Tibial nerve (tissue), 4 donors: Measurements from ENCODE around the gene LAMB4. TPM values are rescaled to one million over a fixed set of nuclear protein-coding genes. Genes with fewer than 3 reads are reported as not detected.

Experiments used
- DNase-seq, 2 donors: peaks; one replicate each; pipeline ENCODE4 v3.0.0-alpha.2; 2019; ENCODE audit warnings: low spot score in 2 of 2
- H3K27ac ChIP-seq, 4 donors: fragments of 200-600 bp; sonication (generic) in 3 of 4; one replicate each; pipeline ENCODE4 v1.5.1; 2017 to 2019; ENCODE audit warnings: mild to moderate bottlenecking in 1 of 4
- H3K27me3 ChIP-seq, 2 donors: fragments of 200-600 bp; sonication (generic) in 1 of 2; one replicate each; pipeline versions ENCODE4 v1.5.1 to v1.6.0; 2017 to 2019
- H3K36me3 ChIP-seq, 3 donors: fragments of 200-600 bp; sonication (generic); one replicate each; pipeline ENCODE4 v1.5.1; 2018 to 2019
- H3K4me1 ChIP-seq, 4 donors: fragments of 200-600 bp; sonication (generic) in 3 of 4; one replicate each; pipeline ENCODE4 v1.5.1; 2017 to 2019
- H3K4me3 ChIP-seq, 4 donors: fragments of 200-600 bp; sonication (generic) in 3 of 4; one replicate each; pipeline ENCODE4 v1.5.1; 2017 to 2019; ENCODE audit warnings: mild to moderate bottlenecking in 1 of 4, moderate library complexity in 1 of 4
- H3K9me3 ChIP-seq, 4 donors: fragments of 200-600 bp; sonication (generic) in 3 of 4; one replicate each; pipeline ENCODE4 v1.5.1; 2017 to 2019
- CTCF ChIP-seq, 5 experiments: fragments of 200-600 bp in 3 of 5; fragments of 450-650 bp in 2 of 5; sonication (generic) in 3 of 5; IDR thresholded peaks; one replicate each; pipeline ENCODE4 v1.5.1; 2016 to 2019; ENCODE audit warnings: antibody characterized with exemption in 5 of 5, mild to moderate bottlenecking in 3 of 5, moderate library complexity in 2 of 5
- EP300 ChIP-seq, 2 donors: sonication (generic); formaldehyde crosslinking; IDR thresholded peaks; one replicate each; pipeline ENCODE4 v1.6.1; 2017; ENCODE audit warnings: antibody characterized with exemption in 2 of 2, mild to moderate bottlenecking in 1 of 2
- POLR2A ChIP-seq, 2 donors: fragments of 450-650 bp; IDR thresholded peaks; one replicate each; pipeline ENCODE4 v1.6.1; 2017; ENCODE audit warnings: antibody characterized with exemption in 2 of 2, mild to moderate bottlenecking in 2 of 2, moderate library complexity in 2 of 2
- WGBS, 2 donors: methylation state at CpG; one replicate each; pipeline ENCODE4 v1.1.5; 2018; 5-methylcytosine and 5-hydroxymethylcytosine counted together
- total RNA-seq, 4 donors: library from RNA; depleted of rRNA; stranded (reverse); fragments of >200 nt; gene quantifications; one replicate each; pipeline ENCODE4 v1.1.0, GENCODE V29; 2016

Gene LAMB4
- total RNA-seq, 4 donors from 2014 or later = 0.22 to 1.2 (median 0.42) TPM; not detected in 1

GRCh38 chr7:108078691-108079090, 51.5 kb downstream of the LAMB4 start:
- Histone ChIP-seq H3K4me3 (no peak overlapping the region), H3K27ac (no peak overlapping the region)
- 41 to 55% methylated on average over 1 of the region's 1 CpG for WGBS, 2 donors

GRCh38 chr7:108078211-108078673, 51.9 kb downstream of the LAMB4 start:
- no peaks in the 10 kb centered on the region for H3K36me3 ChIP-seq
- no peaks in the 10 kb centered on the region for H3K4me1 ChIP-seq
- TF ChIP-seq POLR2A (IDR thresholded peaks at IDR 0.05) (no peak), EP300 (IDR thresholded peaks at IDR 0.05) (no peak), CTCF (IDR thresholded peaks at IDR 0.05) (no peak)
- WGBS, 2 donors = 56 to 78% methylated on average over 1 of the region's 1 CpG
- H3K27me3 ChIP-seq = no peaks in the 10 kb centered on the region
- H3K27ac ChIP-seq = no peak overlapping the region
- peaks cover 0 to 9% (median 1%) of the 10 kb centered on the region in 4 donors for H3K9me3 ChIP-seq
- no peak overlapping the region for H3K4me3 ChIP-seq
- DNase-seq = no peak

More at GRCh38 chr7:108078691-108079090, 51.5 kb downstream of the LAMB4 start:
- H3K27me3 ChIP-seq = no peaks in the 10 kb centered on the region
- peaks cover 0 to 9% (median 1%) of the 10 kb centered on the region in 4 donors for H3K9me3 ChIP-seq
- TF ChIP-seq CTCF (IDR thresholded peaks at IDR 0.05) (no peak), EP300 (IDR thresholded peaks at IDR 0.05) (no peak), POLR2A (IDR thresholded peaks at IDR 0.05) (no peak)
- H3K4me1 ChIP-seq = no peaks in the 10 kb centered on the region
- no peaks in the 10 kb centered on the region for H3K36me3 ChIP-seq
- DNase-seq = no peak

- WGBS, 2 donors = 71 to 75% methylated on average over 3 of the region's 3 CpGs
- H3K36me3 ChIP-seq = no peaks in the 10 kb centered on the region
- H3K27me3 ChIP-seq = no peaks in the 10 kb centered on the region
- DNase-seq = no peak
- TF ChIP-seq EP300 (IDR thresholded peaks at IDR 0.05) = no peak
- TF ChIP-seq POLR2A (IDR thresholded peaks at IDR 0.05) = no peak
- no peak for TF ChIP-seq CTCF (IDR thresholded peaks at IDR 0.05)
- no peak overlapping the region for H3K4me3 ChIP-seq
- H3K9me3 ChIP-seq = peaks cover 0 to 9% (median 1%) of the 10 kb centered on the region in 4 donors
- no peaks in the 10 kb centered on the region for H3K4me1 ChIP-seq
- no peak overlapping the region for H3K27ac ChIP-seq
These were observed 52.5 kb downstream of the LAMB4 start for GRCh38 chr7:108077709-108078108.

- TF ChIP-seq CTCF (IDR thresholded peaks at IDR 0.05) = no peak
- no peak for TF ChIP-seq EP300 (IDR thresholded peaks at IDR 0.05)
- H3K9me3 ChIP-seq = peaks cover 0 to 2% (median 0%) of the 10 kb centered on the region in 4 donors
- H3K27ac ChIP-seq = no peak overlapping the region
- no peak overlapping the region for H3K4me3 ChIP-seq
- no peak for DNase-seq
- H3K4me1 ChIP-seq = no peaks in the 10 kb centered on the region
- H3K27me3 ChIP-seq = no peaks in the 10 kb centered on the region
- H3K36me3 ChIP-seq = no peaks in the 10 kb centered on the region
These were observed 54.0 kb downstream of the LAMB4 start for GRCh38 chr7:108076156-108076555.

GRCh38 chr7:108073305-108074070, 56.7 kb downstream of the LAMB4 start:
- Histone ChIP-seq H3K4me3 (no peak overlapping the region), H3K36me3 (no peaks in the 10 kb centered on the region), H3K4me1 (no peaks in the 10 kb centered on the region), H3K27ac (no peak overlapping the region), H3K9me3 (no peaks in the 10 kb centered on the region), H3K27me3 (no peaks in the 10 kb centered on the region)
- 82 to 85% methylated on average over 3 of the region's 3 CpGs for WGBS, 2 donors
- TF ChIP-seq POLR2A (IDR thresholded peaks at IDR 0.05) (no peak), CTCF (IDR thresholded peaks at IDR 0.05) (no peak), EP300 (IDR thresholded peaks at IDR 0.05) (no peak)
- no peak for DNase-seq
